PFSK-1 (cell line): ENCODE measurements around the gene KIAA0319L.

ENCODE experiments used
- FOXP2 ChIP-seq: optimal IDR thresholded peaks from 2 replicates; pipeline ENCODE3; 2011; ENCODE audit warnings: borderline replicate concordance, control low read depth, inconsistent platforms; ENCODE audit not compliant: insufficient read depth; ENCODE audit errors: extremely low read length, extremely low read depth
- POLR2AphosphoS5 ChIP-seq: IDR thresholded peaks from 2 replicates; pipeline ENCODE4 v1.6.1; 2012; ENCODE audit warnings: low read depth, mild to moderate bottlenecking, control low read depth, low read length, moderate library complexity
- SIN3A ChIP-seq: IDR thresholded peaks from 2 replicates; pipeline ENCODE4 v1.6.1; 2012; ENCODE audit warnings: mild to moderate bottlenecking, low read length, moderate library complexity, borderline replicate concordance; ENCODE audit not compliant: insufficient read depth
- TAF1 ChIP-seq: IDR thresholded peaks from 2 replicates; pipeline ENCODE4 v1.6.1; 2012; ENCODE audit warnings: low read length, control low read depth, borderline replicate concordance; ENCODE audit not compliant: insufficient read depth
- TF ChIP-seq, protein P1 (sequence below), 2 experiments: IDR thresholded peaks; 2 replicates each; pipeline versions ENCODE4 v1.6.1 to v1.8.0; 2011 to 2012; ENCODE audit warnings: low read depth in 2 of 2, low read length in 2 of 2, control low read depth in 1 of 2, inconsistent platforms in 1 of 2, mild to moderate bottlenecking in 1 of 2, moderate library complexity in 1 of 2; ENCODE audit not compliant: insufficient read depth in 1 of 2

KIAA0319L gene

GRCh38 chr1:35439626-35440025 lies 117.6 kb downstream of the KIAA0319L start:
- TF ChIP-seq POLR2AphosphoS5 (no peak), SIN3A (no peak), TAF1 (no peak), FOXP2 (no peak)
- TF ChIP-seq, protein P1, sequence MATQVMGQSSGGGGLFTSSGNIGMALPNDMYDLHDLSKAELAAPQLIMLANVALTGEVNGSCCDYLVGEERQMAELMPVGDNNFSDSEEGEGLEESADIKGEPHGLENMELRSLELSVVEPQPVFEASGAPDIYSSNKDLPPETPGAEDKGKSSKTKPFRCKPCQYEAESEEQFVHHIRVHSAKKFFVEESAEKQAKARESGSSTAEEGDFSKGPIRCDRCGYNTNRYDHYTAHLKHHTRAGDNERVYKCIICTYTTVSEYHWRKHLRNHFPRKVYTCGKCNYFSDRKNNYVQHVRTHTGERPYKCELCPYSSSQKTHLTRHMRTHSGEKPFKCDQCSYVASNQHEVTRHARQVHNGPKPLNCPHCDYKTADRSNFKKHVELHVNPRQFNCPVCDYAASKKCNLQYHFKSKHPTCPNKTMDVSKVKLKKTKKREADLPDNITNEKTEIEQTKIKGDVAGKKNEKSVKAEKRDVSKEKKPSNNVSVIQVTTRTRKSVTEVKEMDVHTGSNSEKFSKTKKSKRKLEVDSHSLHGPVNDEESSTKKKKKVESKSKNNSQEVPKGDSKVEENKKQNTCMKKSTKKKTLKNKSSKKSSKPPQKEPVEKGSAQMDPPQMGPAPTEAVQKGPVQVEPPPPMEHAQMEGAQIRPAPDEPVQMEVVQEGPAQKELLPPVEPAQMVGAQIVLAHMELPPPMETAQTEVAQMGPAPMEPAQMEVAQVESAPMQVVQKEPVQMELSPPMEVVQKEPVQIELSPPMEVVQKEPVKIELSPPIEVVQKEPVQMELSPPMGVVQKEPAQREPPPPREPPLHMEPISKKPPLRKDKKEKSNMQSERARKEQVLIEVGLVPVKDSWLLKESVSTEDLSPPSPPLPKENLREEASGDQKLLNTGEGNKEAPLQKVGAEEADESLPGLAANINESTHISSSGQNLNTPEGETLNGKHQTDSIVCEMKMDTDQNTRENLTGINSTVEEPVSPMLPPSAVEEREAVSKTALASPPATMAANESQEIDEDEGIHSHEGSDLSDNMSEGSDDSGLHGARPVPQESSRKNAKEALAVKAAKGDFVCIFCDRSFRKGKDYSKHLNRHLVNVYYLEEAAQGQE (IDR thresholded peaks at IDR 0.05; ENCODE audit: insufficient read depth in 1 of 2, low read depth in 2 of 2, low read length in 2 of 2), result no peak

GRCh38 chr1:35437200-35437599 lies 120.0 kb downstream of the KIAA0319L start:
- TF ChIP-seq FOXP2 (no peak), POLR2AphosphoS5 (no peak), SIN3A (no peak)
- TF ChIP-seq, protein P1 (IDR thresholded peaks at IDR 0.05; ENCODE audit: insufficient read depth in 1 of 2, low read depth in 2 of 2, low read length in 2 of 2), result no peak

DNA sequence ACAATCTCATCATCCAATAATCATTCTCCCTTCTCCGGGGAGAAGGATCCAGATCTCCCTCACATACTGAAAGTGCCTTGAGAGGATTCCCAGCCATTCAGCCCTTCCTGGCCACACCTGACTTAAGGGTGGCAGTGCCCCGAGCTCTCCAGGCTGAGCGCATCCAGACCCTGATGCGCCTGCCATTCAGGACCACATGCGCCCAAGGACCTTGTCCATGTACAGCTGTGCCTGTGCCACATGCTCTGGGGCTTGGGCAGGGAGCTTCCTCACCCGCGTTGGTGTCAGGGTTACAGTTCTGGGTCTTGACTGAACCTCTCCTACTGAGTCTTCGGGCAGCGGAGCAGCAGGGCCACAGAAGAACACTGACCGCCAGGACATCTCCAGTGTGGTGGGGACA lies 121.1 kb downstream of the KIAA0319L start:
- TF ChIP-seq, protein P1 (IDR thresholded peaks at IDR 0.05; ENCODE audit: insufficient read depth in 1 of 2, low read depth in 2 of 2, low read length in 2 of 2), result no peak

- TF ChIP-seq FOXP2 (no peak), SIN3A (no peak)
- TF ChIP-seq, protein P1 (IDR thresholded peaks at IDR 0.05; ENCODE audit: insufficient read depth in 1 of 2, low read depth in 2 of 2, low read length in 2 of 2), result no peak
Measured at GRCh38 chr1:35434703-35435102, 122.5 kb downstream of the KIAA0319L start.

DNA sequence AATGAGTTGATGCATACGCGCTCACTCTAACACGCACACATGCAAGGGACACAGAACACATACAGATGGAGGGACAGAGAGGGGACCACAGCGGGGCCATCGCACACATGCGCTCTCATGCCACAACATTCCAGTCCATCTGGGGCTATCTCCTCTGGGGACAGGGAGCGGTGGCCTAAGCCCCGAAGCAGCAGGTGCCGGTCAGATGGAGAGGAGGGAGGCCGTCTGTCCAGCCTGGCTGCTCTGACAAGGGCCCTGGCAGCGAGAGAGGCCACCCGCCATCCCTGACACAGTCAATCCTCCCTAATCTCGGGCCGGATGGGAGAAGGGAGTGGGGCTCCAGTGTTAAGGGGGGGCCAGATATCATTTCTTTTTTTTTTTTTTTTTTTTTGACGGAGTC lies 123.5 kb downstream of the KIAA0319L start:
- TF ChIP-seq, protein P1 (IDR thresholded peaks at IDR 0.05; ENCODE audit: insufficient read depth in 1 of 2, low read depth in 2 of 2, low read length in 2 of 2), result no peak
- TF ChIP-seq SIN3A (no peak), FOXP2 (no peak), TAF1 (no peak)
